Stimulated activated CD4-positive, alpha-beta T cell treated with anti-CD3 and anti-CD28 coated beads, Interleukin-1b, Interleukin-23, amount 100 ng/mL, for 1 hour (primary cell): ENCODE results near the gene STEAP3.
A peak's percentile ranks its signal among the peaks of the same experiment; 100 is the strongest.

Experiments used
- DNase-seq, 2 donors: peaks; one replicate each; pipeline ENCODE4 v3.0.0-alpha.2; 2020; ENCODE audit warnings: low read depth in 2 of 2

STEAP3 gene, protein sequence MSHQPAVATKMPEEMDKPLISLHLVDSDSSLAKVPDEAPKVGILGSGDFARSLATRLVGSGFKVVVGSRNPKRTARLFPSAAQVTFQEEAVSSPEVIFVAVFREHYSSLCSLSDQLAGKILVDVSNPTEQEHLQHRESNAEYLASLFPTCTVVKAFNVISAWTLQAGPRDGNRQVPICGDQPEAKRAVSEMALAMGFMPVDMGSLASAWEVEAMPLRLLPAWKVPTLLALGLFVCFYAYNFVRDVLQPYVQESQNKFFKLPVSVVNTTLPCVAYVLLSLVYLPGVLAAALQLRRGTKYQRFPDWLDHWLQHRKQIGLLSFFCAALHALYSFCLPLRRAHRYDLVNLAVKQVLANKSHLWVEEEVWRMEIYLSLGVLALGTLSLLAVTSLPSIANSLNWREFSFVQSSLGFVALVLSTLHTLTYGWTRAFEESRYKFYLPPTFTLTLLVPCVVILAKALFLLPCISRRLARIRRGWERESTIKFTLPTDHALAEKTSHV

DNA sequence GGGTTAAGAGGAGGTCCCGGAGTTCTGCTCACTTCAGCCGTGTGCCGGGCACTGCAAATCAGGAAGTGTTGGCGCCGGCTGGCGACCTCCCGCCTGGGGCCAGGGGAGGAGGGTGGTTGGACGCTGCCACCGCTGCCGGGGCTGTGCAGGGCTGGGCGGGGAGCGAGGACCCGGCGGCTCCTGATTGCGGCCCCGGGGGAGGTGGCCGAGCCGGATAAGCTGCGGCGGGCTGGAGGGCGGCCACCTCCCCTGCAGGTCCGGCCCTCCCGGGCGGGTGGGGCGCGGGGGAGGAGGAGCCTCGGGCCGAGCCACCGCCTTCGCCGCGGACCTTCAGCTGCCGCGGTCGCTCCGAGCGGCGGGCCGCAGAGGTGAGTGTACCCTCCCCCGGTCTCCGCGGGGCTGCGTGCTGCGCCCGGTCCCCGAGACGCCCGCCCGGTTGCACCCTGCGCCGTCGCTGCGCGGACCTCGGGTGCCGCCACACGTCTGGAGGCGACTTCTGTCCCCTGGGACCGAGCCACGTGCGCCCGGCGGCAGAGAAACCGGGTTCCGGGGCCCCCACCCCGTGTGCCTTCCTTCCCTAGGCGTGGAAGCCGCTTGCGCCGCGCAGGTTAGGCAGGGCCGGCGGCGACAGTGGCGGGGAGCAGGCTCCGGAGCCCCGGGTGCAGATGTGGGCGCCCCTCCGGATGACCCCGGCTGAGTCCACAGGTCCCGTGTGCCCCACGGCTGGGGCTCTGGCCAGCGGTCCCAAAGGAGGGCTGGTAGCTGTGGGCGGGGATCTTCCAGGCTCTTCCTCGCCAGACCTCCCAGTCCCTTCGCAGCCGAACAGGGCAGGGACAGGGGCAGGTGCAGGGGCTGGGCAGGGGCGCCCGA lies at the start of gene STEAP3:
TSS of gene STEAP3 (plus strand) at position 314 of the 870 bp plus-strand sequence. CDS start 7,179 bp downstream, outside the sequence.
- no peak for DNase-seq

DNA sequence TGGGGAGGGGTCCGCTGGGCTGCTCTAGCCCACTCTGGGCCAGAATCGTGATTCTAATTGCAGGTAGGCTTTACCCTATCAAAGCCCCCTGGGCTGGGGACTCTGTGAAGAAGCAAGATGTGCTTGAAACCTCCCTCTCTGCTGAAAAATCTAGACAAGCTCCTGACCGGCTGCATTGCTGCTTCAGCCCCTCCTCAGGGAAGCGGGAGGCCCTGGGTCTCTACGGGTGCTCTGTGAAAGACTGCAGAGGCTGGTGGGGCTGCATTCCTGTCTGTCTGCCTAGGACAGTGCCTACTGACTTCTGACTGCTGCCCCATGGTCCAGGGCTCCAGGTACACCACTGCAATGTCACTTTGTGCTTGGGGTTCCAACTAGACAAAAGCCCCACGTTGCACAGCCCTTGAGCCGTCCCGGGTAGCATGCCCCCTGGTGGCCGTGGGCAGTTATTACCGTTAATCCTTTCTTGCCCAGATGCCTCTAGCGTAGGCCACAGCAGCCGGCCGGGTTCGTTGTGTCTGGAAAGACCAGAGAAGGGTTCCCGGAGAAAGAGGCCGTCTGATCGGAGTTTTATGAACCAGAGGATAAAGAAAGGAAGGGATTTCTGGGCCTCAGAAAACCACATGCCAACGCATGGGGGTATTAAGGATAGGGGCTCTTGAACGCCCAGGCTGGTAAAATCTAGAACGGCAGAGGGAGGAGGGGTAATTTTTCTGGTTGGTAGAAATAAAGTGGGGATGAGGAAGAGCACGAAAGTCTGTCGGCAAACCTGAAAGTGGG lies 49.2 kb upstream of the STEAP3 start:
- DNase-seq, result peak in 1 of 2 donors; percentile 29

DNA sequence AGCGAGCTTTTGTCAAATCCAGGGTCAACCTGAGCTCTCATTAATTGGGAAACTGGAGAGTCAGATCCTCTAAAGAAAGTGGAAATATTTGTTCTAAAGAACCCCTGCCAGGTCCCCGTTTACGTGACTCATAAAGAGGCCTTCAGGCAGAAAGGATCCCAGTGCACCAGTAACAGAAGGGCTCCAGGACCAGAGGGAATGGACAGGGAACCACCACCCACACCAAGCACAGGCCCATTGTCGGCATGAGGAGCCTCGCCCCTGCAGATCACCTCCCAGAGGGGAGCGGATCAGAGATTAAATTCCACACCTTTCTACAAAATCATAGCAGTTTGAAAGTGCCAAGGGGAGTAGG lies 48.7 kb upstream of the STEAP3 start:
- DNase-seq, result no peak

DNA sequence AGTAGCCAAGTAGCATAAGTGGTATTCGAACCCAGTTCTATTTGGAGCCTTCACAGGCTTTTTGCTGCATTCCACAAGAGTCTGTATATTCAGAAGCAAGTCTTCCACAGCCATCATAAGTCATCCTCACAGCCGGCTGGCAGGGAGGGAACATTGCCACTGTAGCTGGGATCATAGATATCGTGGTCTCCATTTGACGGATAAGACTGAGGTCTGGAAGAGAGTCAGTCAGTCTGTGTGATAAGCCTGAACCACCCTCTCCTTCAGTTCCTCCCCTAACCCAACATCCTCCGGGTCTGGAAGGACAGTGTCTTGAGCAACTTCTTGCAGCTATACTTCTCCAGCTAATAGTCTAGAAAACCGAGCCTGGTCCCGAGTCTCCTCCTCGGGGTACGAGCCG lies 48.1 kb upstream of the STEAP3 start:
- no peak for DNase-seq

DNA sequence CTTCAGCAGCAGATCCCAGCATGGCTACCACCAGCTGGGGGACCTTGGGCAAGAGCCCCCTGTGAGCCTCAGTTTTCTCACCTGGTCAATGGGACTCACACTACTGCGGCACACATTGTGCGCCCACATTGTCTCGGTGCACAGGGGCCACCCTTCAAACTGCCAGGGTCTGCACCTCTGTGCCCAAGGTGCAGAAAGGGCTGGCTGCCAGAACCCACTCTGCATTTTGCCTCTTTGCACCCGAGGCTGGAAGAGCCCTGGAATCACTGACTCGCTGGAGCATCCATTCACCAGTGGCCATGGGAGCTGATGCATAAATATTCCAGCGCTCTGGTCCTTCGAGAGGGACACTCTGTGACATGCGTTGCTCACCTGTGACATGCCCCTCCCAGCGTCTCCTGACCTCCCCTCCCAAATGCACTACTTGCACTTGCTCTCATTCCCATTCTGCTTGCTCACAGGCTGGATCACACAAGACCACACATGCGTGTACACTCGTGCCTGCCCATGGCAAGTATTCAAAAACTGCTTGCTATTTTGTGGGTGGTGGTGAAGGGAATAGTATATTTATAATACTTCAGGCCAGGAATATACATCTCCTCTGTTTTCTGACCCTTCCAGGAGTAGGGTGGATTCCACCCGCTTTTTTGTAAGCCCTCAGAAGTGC lies 46.3 kb upstream of the STEAP3 start:
- DNase-seq, result no peak

DNA sequence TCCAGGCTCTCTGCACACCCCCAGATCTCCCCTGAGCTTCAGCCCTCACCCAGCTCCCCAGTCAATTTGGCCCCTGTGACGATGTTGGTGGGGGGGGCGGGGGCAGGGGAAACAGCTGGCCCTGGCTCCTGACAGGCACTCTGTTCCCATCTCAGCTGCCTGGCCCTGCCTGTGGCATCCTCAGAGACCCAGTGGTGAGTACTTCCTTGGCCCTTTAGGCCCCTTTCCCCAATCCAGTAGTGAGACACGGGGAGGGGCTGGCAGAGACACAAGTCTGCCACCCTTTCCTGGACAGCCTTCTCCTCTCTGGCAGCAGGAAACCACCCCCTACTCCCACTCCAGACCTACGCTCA lies 45.8 kb upstream of the STEAP3 start:
- no peak for DNase-seq

DNA sequence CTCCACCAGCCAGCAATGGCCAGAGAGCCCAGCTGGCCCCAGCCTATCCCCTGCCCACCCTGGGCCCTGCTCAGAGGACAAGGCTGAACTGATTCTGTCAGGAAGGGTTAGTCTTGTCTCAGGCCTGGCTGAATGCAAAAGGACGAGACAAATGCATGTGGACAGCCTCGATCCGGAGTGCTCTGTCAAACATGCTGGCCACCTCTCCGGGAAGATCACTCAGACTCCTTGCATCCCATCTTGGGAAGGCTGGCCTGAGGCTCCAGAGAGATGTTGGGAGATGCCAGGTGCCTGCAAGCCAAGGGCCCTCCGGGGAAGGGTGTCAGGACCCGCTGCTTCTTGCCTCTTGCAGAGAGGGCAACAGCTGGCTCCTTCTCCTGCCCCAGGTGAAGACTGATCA lies 44.9 kb upstream of the STEAP3 start:
- no peak for DNase-seq

DNA sequence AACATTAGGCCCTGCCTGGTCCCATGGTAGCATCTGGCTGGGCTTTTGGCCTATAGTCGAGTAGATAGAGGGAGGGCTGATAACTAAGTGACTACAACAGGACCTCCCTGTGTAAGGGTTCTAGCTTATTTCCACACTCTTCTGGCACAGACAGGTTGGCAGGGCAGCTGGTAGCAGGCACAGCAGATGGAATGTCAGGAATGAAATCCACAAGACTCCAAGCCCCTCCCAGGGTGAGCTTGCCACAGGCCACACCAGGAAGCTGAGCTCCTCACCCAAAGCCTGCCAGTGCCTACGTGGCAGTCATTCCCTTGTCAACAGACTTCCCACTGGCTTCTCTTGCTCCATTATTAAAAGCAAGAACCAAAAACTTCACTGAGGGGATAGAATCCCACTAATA lies 44.4 kb upstream of the STEAP3 start:
- DNase-seq, result no peak

DNA sequence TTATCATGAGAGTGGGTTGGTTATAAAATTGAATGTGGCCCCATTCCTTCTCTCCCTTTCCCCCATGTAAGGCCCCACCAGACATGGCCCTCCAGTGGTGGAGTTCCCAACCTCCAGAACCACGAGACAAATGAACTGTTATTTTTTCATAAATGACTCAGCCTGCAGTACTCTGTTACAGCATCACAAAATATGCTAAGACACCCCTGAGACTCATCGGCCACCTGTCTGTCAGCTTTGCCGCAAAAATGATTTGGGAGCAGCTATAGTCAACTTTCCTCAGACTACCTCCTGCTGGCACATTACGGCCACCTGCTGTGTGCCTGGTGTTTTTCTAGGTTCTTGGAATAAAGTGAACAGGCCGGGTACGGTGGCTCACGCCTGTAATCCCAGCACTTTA lies 43.6 kb upstream of the STEAP3 start:
- no peak for DNase-seq

DNA sequence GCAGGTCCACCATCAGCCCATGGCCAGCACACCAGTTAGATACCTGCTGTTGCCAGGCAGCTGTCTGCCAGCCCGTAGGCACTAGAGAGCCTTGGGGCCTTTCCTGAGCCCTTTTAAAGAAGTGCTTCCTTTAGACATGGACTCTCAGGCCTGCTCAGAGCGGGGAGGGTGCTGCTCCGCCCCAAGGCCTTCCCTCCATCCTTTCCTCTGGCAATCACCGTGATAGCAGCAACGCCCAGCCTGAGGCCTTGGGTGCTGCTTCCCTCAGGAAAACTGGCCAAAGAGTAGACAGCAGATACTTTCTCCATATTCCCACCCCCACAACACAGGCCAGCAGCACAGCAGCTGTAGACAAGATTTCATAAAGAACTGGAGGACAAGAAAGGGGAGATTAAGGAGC lies 42.7 kb upstream of the STEAP3 start:
- DNase-seq, result no peak

DNA sequence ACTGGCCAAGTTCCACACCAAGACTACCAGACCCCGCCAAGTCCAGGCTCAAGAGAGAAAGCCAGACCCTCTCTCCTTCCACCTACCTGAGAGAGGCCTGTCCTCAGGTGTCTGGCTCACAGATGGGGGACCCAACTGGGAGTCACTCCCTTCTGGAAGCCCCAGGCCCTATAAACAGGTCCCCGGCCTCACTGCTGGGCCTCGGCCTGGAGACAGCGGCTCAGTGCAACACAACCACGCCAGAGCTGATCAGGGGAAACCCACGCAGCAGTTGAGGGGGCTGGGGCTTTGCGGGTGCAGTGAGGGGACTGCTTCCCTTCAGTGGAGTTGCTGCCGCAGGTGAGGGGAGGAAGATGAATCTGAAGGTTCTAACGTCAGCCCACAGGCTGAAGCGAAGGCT lies 42.2 kb upstream of the STEAP3 start:
- no peak for DNase-seq

DNA sequence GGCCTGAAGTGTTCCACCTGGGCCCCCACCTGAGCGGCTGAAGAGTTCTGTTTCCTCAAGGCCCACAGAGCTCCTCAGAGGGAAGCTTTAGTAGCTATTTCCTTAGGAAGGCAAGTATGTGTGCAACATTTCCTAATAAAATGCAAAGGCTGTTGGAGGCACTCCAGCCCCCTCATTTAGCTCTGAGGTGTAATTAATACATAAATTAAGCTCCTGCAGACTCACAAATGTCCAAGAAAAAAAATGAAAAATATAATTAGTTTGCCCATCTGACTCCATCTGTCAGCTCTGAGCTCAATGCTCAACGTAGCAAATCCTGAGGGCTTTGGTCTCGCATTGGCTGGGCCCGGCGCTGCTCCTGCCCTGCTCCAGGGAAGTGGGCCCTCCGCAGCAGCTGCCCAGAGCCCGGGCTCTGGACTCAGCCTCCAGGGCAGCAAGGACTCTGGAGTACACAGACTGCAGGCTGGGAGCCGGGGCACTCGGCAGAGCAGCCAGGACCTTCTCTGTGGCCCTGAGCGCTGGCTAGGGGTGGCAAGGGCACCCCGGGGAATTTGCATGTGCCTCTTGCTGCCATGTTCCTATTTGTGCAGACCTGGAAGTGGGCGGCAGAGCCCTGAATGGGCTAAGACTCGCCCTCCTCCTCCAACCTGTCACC lies 41.7 kb upstream of the STEAP3 start:
- no peak for DNase-seq

DNA sequence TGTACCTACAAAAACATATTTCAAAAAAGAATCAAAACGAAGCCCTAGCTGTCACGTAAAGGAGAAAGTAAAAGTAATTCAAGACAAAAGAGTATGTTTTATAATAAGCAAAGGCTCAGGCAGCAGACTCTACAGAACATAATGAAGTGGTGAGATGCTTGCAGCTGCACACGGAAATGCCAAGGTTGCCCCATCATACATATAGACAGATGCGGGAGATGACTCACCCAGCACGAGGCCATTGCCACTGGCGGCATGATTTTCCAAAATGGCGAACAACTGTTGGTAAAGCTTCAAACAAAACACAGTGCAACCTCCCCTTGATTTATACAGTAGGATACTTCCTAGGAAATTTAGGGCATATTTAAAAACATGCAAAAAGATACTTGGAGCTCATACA lies 39.1 kb upstream of the STEAP3 start:
- no peak for DNase-seq

DNA sequence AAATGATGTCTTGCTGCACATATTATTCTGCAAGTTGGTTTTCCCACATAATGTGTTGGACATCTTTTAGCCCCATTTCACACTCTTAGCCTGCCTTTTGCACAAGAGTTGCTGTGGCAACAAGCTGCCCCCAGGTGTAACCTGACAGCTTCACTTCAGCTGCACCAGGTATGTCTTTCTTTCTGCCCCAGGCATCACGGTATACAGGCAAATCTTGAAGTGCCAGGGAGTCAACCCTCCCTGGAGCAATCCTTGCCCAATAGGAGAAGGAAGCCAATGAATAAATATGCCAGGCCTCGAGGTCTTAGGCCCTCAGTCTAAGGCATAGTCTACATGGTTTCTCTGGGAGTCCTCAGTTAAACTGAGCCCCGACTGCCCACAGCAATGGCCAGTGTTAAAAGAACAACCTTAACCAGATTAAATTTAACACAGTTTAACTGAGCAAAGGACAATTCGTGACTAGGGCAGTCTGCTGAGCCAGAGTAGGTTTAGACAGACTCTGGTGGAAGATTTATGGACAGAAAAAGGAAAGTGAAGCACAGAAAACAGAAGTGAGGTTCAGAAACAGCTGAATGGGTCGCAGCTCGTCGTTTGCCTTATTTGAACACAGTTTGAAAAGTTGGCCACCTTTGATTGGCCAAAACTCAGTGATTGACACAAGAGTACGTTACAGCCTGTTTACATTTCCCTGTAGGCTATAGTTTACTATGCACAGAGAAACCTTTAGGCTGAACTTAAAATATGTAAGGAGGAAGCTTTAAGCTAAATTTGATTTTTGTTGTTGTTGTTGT lies 33.1 kb upstream of the STEAP3 start:
- no peak for DNase-seq

DNA sequence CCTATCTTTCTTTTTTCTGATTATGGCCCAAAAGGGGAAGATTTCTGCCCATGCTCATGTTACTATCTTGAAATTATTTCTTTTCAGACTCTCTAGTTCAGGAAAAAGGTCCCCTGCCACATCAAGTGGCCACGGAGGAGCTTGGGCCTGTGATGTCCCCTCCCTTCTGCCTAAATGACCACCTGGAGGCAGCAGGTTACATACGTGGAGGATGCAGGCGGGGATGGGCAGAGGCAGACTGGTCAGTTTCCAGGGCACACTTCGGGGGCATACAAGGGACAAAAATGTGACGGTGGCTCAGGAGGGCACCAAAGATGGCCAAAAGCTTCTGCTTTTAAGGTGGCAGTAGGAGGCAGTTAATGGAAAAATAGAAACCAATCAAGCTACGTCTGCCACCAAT lies 30.7 kb upstream of the STEAP3 start:
- DNase-seq, result no peak

DNA sequence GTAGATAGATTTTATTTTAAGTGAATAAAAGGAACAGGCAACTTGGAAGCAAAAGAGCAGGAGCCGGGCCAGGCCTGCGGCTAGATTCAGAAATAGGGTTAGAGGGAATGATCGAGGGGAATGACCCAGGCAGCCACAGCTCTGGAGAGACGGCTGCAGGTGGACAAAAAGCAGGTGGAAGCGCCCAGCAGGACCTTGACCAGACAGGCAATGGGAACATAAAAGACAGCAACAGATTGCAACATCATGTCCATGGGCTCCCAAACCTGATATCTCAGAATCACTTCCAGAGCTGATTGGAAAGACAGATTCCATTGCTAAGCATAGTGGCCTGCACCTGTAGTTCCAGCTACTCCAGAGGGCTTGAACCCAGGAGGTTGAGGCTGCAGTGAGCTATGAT lies 28.6 kb upstream of the STEAP3 start:
- no peak for DNase-seq

DNA sequence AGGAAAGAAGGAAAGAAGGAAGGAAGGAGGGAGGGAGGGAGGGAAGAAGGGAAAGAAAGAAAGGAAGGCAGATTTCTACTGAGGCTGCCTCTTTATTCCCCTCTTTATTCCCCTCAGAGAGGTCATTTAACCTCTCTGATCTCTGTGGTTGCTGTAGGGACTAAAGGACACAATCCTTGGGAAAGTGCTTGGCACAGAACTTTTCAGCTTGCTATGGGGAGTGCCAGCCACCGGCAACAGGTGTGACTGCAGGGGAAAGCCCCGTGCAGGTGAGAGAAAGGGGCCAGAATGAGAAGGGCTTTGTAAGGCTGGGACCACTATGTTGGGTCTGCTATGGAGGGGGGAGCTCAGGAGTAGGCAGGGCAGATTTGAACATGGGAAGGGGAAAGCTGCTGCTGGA lies 27.7 kb upstream of the STEAP3 start:
- no peak for DNase-seq

DNA sequence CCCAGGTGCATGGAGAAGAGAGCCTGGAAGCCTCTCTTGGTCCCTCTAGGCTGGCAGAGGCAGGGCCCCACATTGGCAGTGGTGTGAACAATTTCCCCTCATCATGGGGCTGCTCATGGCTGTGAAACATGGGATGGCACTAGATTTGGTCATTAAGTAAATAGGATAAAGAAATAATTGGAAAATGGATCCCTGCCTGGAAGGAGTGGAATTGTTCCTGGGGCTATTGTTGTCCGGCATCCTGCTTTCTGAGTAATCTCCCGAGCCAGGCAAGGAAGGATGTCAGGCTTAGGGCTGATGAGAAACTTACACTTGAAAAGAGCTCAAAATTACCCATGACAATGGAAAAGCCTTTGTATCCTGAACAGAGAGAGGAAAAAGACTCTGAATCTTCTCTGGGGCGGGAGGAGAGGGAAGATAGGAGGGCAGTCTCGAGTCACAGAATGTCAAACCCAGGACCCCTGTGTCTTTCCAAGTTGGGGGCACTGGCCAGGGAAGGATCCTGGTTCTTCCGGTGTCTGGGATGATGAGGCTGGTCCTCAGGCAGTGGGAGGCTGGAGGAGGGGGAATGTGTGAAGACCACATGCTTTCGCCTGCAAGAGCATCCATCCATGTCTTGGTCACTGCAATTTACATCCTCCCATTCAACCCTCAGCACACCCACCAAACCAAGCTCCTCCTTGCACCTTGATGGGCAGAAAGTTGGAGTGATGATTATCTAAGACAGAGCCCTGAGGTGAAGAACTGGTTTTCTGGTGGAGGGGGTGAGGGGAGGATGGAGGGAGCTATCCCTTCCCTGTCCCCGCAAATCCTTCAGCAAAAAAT lies 27.1 kb upstream of the STEAP3 start:
- no peak for DNase-seq

DNA sequence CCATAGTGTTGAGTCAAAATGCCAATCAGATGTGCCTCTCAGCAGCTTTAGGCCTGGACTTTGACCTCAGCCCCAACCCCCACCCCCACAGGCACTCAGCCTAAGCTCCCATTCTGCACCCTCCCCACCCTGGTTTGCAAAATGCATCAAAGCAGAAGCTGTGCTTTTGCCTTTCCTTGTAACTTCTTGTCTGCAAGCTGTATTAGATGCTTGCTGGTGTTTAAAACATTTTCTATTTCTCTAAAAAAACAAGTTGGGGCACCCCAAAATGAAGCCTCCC lies 26.6 kb upstream of the STEAP3 start:
- no peak for DNase-seq
